Airway epithelial cell (primary cell): ENCODE results near the gene ID1. TPM values are rescaled to one million over a fixed set of nuclear protein-coding genes. Genes with fewer than 3 reads are reported as not detected.

Experiments
- total RNA-seq: library from RNA; depleted of rRNA; stranded (reverse); fragments of >200 nt; gene quantifications from 2 replicates; pipeline ENCODE4 v1.2.3, GENCODE V29; 2015

The ID1 gene
- 651 and 673 TPM in 2 replicates for total RNA-seq

DNA sequence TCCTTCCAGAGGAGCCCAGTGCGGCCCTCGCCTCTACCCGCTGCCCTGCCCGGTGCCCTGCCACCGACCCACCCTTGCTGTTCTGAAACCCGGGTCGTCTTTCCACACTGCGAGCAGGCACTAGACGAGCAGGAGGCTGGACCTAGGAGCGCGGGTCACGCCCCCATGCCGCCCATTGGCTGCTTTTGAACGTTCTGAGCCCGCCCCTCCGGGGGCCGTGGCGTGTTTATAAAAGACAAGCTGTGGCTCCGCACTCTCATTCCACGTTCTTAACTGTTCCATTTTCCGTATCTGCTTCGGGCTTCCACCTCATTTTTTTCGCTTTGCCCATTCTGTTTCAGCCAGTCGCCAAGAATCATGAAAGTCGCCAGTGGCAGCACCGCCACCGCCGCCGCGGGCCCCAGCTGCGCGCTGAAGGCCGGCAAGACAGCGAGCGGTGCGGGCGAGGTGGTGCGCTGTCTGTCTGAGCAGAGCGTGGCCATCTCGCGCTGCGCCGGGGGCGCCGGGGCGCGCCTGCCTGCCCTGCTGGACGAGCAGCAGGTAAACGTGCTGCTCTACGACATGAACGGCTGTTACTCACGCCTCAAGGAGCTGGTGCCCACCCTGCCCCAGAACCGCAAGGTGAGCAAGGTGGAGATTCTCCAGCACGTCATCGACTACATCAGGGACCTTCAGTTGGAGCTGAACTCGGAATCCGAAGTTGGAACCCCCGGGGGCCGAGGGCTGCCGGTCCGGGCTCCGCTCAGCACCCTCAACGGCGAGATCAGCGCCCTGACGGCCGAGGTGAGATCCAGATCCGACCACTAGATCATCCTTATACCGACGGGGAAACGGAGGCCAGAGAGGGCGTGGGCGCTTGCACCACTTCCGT is at the start of gene ID1:
Gene ID1, plus strand, starts transcription at position 259 of the 871 bp plus-strand sequence. Its CDS starts 99 bp downstream, at position 358.

DNA sequence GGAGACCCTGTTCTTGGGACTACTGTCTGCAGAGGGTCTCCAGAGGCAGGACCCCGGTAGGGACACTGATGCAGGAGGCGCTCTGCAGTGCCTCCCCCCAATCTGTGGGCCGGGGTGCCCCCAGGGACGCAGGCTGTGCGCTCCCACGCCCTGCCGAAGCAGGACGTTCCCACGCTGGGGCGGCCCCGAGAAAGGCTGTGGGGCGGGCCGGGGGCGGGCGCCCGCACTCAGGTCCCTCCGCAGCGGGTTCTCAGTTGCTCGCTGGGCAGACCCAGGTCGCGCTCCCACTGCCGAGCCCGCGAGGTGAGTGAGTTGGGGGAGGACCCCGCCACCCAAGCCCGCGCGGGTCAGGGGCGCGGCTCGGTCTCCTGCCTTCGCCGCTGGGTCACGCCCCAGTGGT is 32.6 kb downstream of the ID1 start, which contains the start of gene COX4I2:
Gene COX4I2, plus strand, starts transcription at position 253 of the 400 bp plus-strand sequence. CDS start 1,106 bp downstream, outside the sequence.

Other genes starting within 250 kb of the ID1 start
- gene DEFB118, start 236.7 kb upstream of the ID1 start, total RNA-seq = not detected in 2 replicates
- not detected in 2 replicates for gene DEFB119, start 214.7 kb upstream of the ID1 start, total RNA-seq
- gene DEFB121, start 199.1 kb upstream of the ID1 start, total RNA-seq = not detected in 2 replicates
- not detected in 2 replicates for gene DEFB123, start 164.7 kb upstream of the ID1 start, total RNA-seq
- not detected in 2 replicates for gene DEFB124, start 130.2 kb upstream of the ID1 start, total RNA-seq
- gene REM1, start 130.0 kb upstream of the ID1 start, total RNA-seq = not detected in 2 replicates
- gene HM13, start 90.8 kb upstream of the ID1 start, total RNA-seq = 55.3 and 92.6 TPM in 2 replicates
- not detected in 2 replicates for gene COX4I2, start 32.6 kb downstream of the ID1 start, total RNA-seq
- gene BCL2L1, start 117.6 kb downstream of the ID1 start, total RNA-seq = 72.1 and 98.5 TPM in 2 replicates
- gene TPX2, start 134.0 kb downstream of the ID1 start, total RNA-seq = 55.3 and 62.2 TPM in 2 replicates
- gene MYLK2, start 214.1 kb downstream of the ID1 start, total RNA-seq = not detected in 2 replicates
- gene FOXS1, start 240.3 kb downstream of the ID1 start, total RNA-seq = not detected in 2 replicates